Activated naive CD8-positive, alpha-beta T cell treated with anti-CD3 and anti-CD28 coated beads, Interleukin-2, amount 50 U/mL, for 24 hours (primary cell): ENCODE results near the gene APBA2.

Source experiments
- ATAC-seq: fragments of 150-1000 bp; cut with Tn5 transposase; one replicate; pipeline ENCODE4 v1.10.0; 2021
- DNase-seq: peaks from one replicate; pipeline ENCODE4 v3.0.0; 2021
- H3K27ac Mint-ChIP-seq: one replicate; pipeline ENCODE4 v1.8.0; 2021; ENCODE audit warnings: mild to moderate bottlenecking, mixed read lengths
- H3K27me3 Mint-ChIP-seq: one replicate; pipeline ENCODE4 v1.8.0; 2021; ENCODE audit warnings: mixed read lengths
- H3K36me3 Mint-ChIP-seq: one replicate; pipeline ENCODE4 v1.8.0; 2021; ENCODE audit warnings: low read depth, mixed read lengths
- H3K4me1 Mint-ChIP-seq: one replicate; pipeline ENCODE4 v1.8.0; 2021; ENCODE audit warnings: mixed read lengths
- H3K4me3 Mint-ChIP-seq: one replicate; pipeline ENCODE4 v1.8.0; 2021; ENCODE audit warnings: mild to moderate bottlenecking, moderate library complexity, mixed read lengths
- H3K9me3 Mint-ChIP-seq: one replicate; pipeline ENCODE4 v1.8.0; 2021; ENCODE audit warnings: mixed read lengths

The APBA2 gene

GRCh38 chr15:28871168-28871567 lies 14.6 kb upstream of the APBA2 start:
- ATAC-seq (no peak), DNase-seq (no peak)
- H3K4me1 Mint-ChIP-seq = peaks cover 3% of the 10 kb centered on the region
- H3K36me3 Mint-ChIP-seq = no peaks in the 10 kb centered on the region
- no peak overlapping the region for H3K4me3 Mint-ChIP-seq
- no peaks in the 10 kb centered on the region for H3K27me3 Mint-ChIP-seq
- H3K27ac Mint-ChIP-seq = no peak overlapping the region
- H3K9me3 Mint-ChIP-seq = no peaks in the 10 kb centered on the region

- no peak for DNase-seq
- Mint-ChIP-seq H3K9me3 (no peaks in the 10 kb centered on the region), H3K36me3 (no peaks in the 10 kb centered on the region), H3K4me1 (peaks cover 3% of the 10 kb centered on the region), H3K27ac (no peak overlapping the region), H3K27me3 (no peaks in the 10 kb centered on the region), H3K4me3 (no peak overlapping the region)
- no peak for ATAC-seq
These were observed 12.8 kb upstream of the APBA2 start for GRCh38 chr15:28873006-28873405.

GRCh38 chr15:28873585-28874190 lies 12.1 kb upstream of the APBA2 start:
- no peak overlapping the region for H3K4me3 Mint-ChIP-seq
- H3K4me1 Mint-ChIP-seq = peaks cover 3% of the 10 kb centered on the region
- H3K9me3 Mint-ChIP-seq = no peaks in the 10 kb centered on the region
- ATAC-seq = no peak
- no peak for DNase-seq
- no peak overlapping the region for H3K27ac Mint-ChIP-seq
- H3K27me3 Mint-ChIP-seq = no peaks in the 10 kb centered on the region
- H3K36me3 Mint-ChIP-seq = no peaks in the 10 kb centered on the region

- Mint-ChIP-seq H3K36me3 (no peaks in the 10 kb centered on the region), H3K4me3 (no peak overlapping the region), H3K9me3 (no peaks in the 10 kb centered on the region), H3K27me3 (no peaks in the 10 kb centered on the region), H3K4me1 (peaks cover 3% of the 10 kb centered on the region), H3K27ac (no peak overlapping the region)
- ATAC-seq = no peak
- no peak for DNase-seq
These were observed 10.2 kb upstream of the APBA2 start for GRCh38 chr15:28875461-28876000.

GRCh38 chr15:28876131-28876844 lies 9.5 kb upstream of the APBA2 start:
- H3K27me3 Mint-ChIP-seq = no peaks in the 10 kb centered on the region
- H3K4me3 Mint-ChIP-seq = no peak overlapping the region
- ATAC-seq (no peak), DNase-seq (no peak)
- no peaks in the 10 kb centered on the region for H3K9me3 Mint-ChIP-seq
- peaks cover 3% of the 10 kb centered on the region for H3K4me1 Mint-ChIP-seq
- H3K27ac Mint-ChIP-seq = no peak overlapping the region
- no peaks in the 10 kb centered on the region for H3K36me3 Mint-ChIP-seq

- Mint-ChIP-seq H3K27ac (no peak overlapping the region), H3K36me3 (no peaks in the 10 kb centered on the region), H3K27me3 (no peaks in the 10 kb centered on the region), H3K4me1 (peaks cover 3% of the 10 kb centered on the region), H3K4me3 (no peak overlapping the region), H3K9me3 (no peaks in the 10 kb centered on the region)
- DNase-seq = no peak
- ATAC-seq = no peak
These were observed 9.0 kb upstream of the APBA2 start for GRCh38 chr15:28876845-28877185.

GRCh38 chr15:28878209-28878608 lies 7.6 kb upstream of the APBA2 start:
- Mint-ChIP-seq H3K27me3 (no peaks in the 10 kb centered on the region), H3K9me3 (no peaks in the 10 kb centered on the region), H3K4me1 (peaks cover 3% of the 10 kb centered on the region), H3K27ac (no peak overlapping the region), H3K36me3 (no peaks in the 10 kb centered on the region), H3K4me3 (no peak overlapping the region)
- no peak for DNase-seq
- ATAC-seq = no peak

- DNase-seq = no peak
- Mint-ChIP-seq H3K27ac (no peak overlapping the region), H3K9me3 (no peaks in the 10 kb centered on the region), H3K4me3 (no peak overlapping the region), H3K4me1 (peaks cover 3% of the 10 kb centered on the region), H3K36me3 (no peaks in the 10 kb centered on the region), H3K27me3 (peaks cover 2% of the 10 kb centered on the region)
- ATAC-seq = no peak
These were observed 6.2 kb upstream of the APBA2 start for GRCh38 chr15:28879551-28879950.

- Mint-ChIP-seq H3K9me3 (no peaks in the 10 kb centered on the region), H3K36me3 (no peaks in the 10 kb centered on the region), H3K27ac (no peak overlapping the region), H3K4me1 (peaks cover 6% of the 10 kb centered on the region), H3K27me3 (peaks cover 2% of the 10 kb centered on the region), H3K4me3 (no peak overlapping the region)
- no peak for DNase-seq
- ATAC-seq = no peak
These were observed 5.1 kb upstream of the APBA2 start for GRCh38 chr15:28880680-28881079.

GRCh38 chr15:28881170-28881569 lies 4.6 kb upstream of the APBA2 start:
- no peaks in the 10 kb centered on the region for H3K9me3 Mint-ChIP-seq
- H3K27ac Mint-ChIP-seq = no peak overlapping the region
- H3K4me3 Mint-ChIP-seq = no peak overlapping the region
- ATAC-seq = no peak
- DNase-seq = no peak
- H3K36me3 Mint-ChIP-seq = no peaks in the 10 kb centered on the region
- H3K4me1 Mint-ChIP-seq = peaks cover 2% of the 10 kb centered on the region
- H3K27me3 Mint-ChIP-seq = peaks cover 2% of the 10 kb centered on the region

- Mint-ChIP-seq H3K4me1 (peaks cover 2% of the 10 kb centered on the region), H3K36me3 (no peaks in the 10 kb centered on the region), H3K27me3 (peaks cover 2% of the 10 kb centered on the region), H3K27ac (no peak overlapping the region), H3K4me3 (no peak overlapping the region), H3K9me3 (no peaks in the 10 kb centered on the region)
- ATAC-seq (no peak), DNase-seq (no peak)
These were observed 4.2 kb upstream of the APBA2 start for GRCh38 chr15:28881600-28881999.

- H3K27me3 Mint-ChIP-seq = peaks cover 10% of the 10 kb centered on the region
- no peaks in the 10 kb centered on the region for H3K9me3 Mint-ChIP-seq
- H3K4me1 Mint-ChIP-seq = peaks cover 27% of the 10 kb centered on the region
- H3K4me3 Mint-ChIP-seq = peak overlapping the region; percentile 67
- no peak for ATAC-seq
- no peak overlapping the region for H3K27ac Mint-ChIP-seq
- DNase-seq = no peak
- H3K36me3 Mint-ChIP-seq = no peaks in the 10 kb centered on the region
These were observed 1.4 kb upstream of the APBA2 start for GRCh38 chr15:28884151-28884940.

GRCh38 chr15:28885128-28885629 lies 595 bp upstream of the APBA2 start:
- DNase-seq = no peak
- H3K4me3 Mint-ChIP-seq = peak overlapping the region; percentile 67
- H3K4me1 Mint-ChIP-seq = peaks cover 35% of the 10 kb centered on the region
- ATAC-seq = no peak
- H3K27ac Mint-ChIP-seq = no peak overlapping the region
- H3K36me3 Mint-ChIP-seq = no peaks in the 10 kb centered on the region
- H3K9me3 Mint-ChIP-seq = no peaks in the 10 kb centered on the region
- H3K27me3 Mint-ChIP-seq = peaks cover 10% of the 10 kb centered on the region

- H3K9me3 Mint-ChIP-seq = no peaks in the 10 kb centered on the region
- peak overlapping the region; percentile 83 for H3K27ac Mint-ChIP-seq
- H3K27me3 Mint-ChIP-seq = peaks cover 10% of the 10 kb centered on the region
- ATAC-seq (no peak), DNase-seq (no peak)
- H3K4me1 Mint-ChIP-seq = peaks cover 50% of the 10 kb centered on the region
- H3K4me3 Mint-ChIP-seq = peak overlapping the region; percentile 82
- no peaks in the 10 kb centered on the region for H3K36me3 Mint-ChIP-seq
These were observed 911 bp downstream of the APBA2 start for GRCh38 chr15:28886431-28887338.
